T-helper 17 cell (primary cell): ENCODE measurements around the gene CCNK. TPM values are rescaled to one million over a fixed set of nuclear protein-coding genes. Genes with fewer than 3 reads are reported as not detected.

ENCODE experiments used
- ATAC-seq: fragments of 150-1000 bp; cut with Tn5 transposase; 2 replicates; pipeline ENCODE4 v1.10.0; 2021; ENCODE audit warnings: mild to moderate bottlenecking, moderate library complexity
- DNase-seq, 3 donors: peaks; one replicate each; pipeline versions ENCODE4 v3.0.0 to v3.0.0-alpha.2; 2020 to 2021
- H3K9me3 ChIP-seq: one replicate; pipeline ENCODE4 v1.7.0; 2013; ENCODE audit warnings: low read length, mild to moderate bottlenecking; ENCODE audit not compliant: control insufficient read depth, poor library complexity, severe bottlenecking
- H3K27ac Mint-ChIP-seq: one replicate; pipeline ENCODE4 v1.8.0; 2022; ENCODE audit warnings: mild to moderate bottlenecking, moderate library complexity, mixed read lengths
- H3K27me3 Mint-ChIP-seq: one replicate; pipeline ENCODE4 v1.8.0; 2022; ENCODE audit warnings: mixed read lengths
- H3K36me3 Mint-ChIP-seq: one replicate; pipeline ENCODE4 v1.8.0; 2022; ENCODE audit warnings: low read depth, mixed read lengths
- H3K4me1 Mint-ChIP-seq: one replicate; pipeline ENCODE4 v1.8.0; 2022; ENCODE audit warnings: mild to moderate bottlenecking, mixed read lengths
- H3K4me3 Mint-ChIP-seq: one replicate; pipeline ENCODE4 v1.8.0; 2022; ENCODE audit warnings: mild to moderate bottlenecking, moderate library complexity, mixed read lengths
- total RNA-seq, 4 donors: library from RNA in 2 of 4; stranded (reverse) in 2 of 4; gene quantifications; one replicate each; pipeline ENCODE4 v1.2.3 and lab custom pipeline; 2022 to 2026

The CCNK gene
- total RNA-seq, 2 donors from 2014 or later = 138 to 141 TPM

DNA sequence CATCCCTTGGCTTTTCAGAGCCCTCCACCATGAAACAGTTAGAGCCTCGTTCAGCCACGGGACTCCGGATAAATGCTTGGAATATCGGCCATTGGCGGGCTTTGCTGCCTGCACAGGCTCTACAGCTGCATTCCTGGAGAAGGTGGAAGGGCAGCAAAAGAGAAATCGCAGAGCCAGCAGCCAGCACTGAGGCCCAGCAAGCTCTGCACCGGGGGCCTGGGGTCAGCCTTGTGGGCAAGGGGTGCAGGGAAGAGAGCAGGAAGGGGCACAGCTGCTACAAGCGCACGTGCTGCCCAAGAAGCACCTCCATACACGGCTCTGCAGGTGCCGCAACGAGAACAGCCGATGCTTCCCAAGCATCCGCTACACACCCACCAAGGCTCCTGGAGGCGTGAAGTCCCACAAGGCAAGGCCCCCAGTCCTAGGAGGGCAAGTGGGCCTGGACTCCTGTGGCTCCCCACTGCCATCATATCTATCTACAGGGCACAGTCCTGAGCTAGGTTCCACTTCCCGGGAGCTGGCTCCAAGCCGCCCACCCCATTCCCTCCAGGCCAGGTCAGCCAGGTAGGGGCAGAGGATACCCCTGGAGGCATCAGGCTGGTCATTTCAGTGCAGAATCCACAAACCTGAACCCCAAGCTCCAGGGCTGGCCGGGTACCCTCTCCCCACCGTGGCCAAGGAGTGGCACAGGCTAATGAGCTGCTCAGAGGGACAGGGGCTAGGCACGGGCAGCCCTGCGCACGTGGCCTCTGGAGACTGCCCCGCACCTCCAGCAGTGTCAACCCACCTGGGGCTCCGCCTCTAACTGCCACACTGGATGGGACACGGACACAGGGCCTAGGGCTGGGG, 40.2 kb downstream of the CCNK start:
- no peaks in the 10 kb centered on the region for H3K27me3 Mint-ChIP-seq
- peaks cover 11% of the 10 kb centered on the region for H3K4me1 Mint-ChIP-seq
- no peak overlapping the region for H3K4me3 Mint-ChIP-seq
- H3K36me3 Mint-ChIP-seq = no peaks in the 10 kb centered on the region
- ATAC-seq = no peak
- DNase-seq = no peak
- peak overlapping the region; percentile 57 for H3K27ac Mint-ChIP-seq
- H3K9me3 ChIP-seq = no peaks in the 10 kb centered on the region

DNA sequence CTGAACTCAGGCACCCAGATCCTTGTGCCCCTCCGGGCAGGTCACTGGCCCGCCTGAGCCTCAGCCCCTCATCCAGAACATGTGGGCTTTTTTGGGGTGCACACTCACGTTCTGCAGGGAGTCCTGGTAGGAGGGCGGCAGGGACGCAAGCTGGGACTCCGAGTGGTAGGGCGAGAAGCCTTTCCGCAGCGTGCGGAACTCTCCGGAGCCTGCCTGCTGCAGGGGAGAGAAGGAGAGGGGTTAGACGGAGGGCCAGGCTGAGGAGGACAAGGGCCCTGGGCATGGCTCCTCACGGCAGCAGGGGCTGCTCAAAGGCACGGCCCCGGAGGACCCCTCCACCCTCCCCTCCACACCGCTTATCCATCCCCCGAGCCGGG, 40.8 kb downstream of the CCNK start:
- H3K9me3 ChIP-seq = no peaks in the 10 kb centered on the region
- DNase-seq (no peak), ATAC-seq (no peak)
- peaks cover 11% of the 10 kb centered on the region for H3K4me1 Mint-ChIP-seq
- no peak overlapping the region for H3K27ac Mint-ChIP-seq
- H3K4me3 Mint-ChIP-seq = no peak overlapping the region
- H3K27me3 Mint-ChIP-seq = no peaks in the 10 kb centered on the region
- no peaks in the 10 kb centered on the region for H3K36me3 Mint-ChIP-seq

DNA sequence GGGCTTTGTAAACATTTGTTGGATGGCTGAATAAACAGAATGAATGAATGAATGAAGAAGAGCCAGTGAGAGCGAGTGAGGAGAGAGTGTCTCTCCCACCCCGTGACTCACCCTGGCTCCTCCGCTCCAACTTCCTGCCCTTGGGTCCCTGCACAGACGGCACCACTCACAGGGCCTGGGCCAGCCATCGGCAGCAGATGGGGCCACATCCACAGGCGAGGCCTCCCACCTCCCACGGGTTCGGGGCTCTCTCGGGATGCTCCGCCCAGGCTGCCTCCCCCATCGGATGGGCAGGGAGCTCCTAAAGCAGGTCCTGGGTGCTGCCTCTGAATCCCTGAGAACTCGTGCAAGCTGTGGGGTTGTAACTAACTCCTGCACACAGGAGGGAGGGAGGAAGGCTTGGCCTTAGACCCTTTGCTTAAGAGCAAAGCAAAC, 41.3 kb downstream of the CCNK start:
- DNase-seq = no peak
- H3K4me3 Mint-ChIP-seq = no peak overlapping the region
- no peaks in the 10 kb centered on the region for H3K36me3 Mint-ChIP-seq
- no peaks in the 10 kb centered on the region for H3K9me3 ChIP-seq
- H3K27ac Mint-ChIP-seq = no peak overlapping the region
- peaks cover 11% of the 10 kb centered on the region for H3K4me1 Mint-ChIP-seq
- no peaks in the 10 kb centered on the region for H3K27me3 Mint-ChIP-seq
- ATAC-seq = no peak

DNA sequence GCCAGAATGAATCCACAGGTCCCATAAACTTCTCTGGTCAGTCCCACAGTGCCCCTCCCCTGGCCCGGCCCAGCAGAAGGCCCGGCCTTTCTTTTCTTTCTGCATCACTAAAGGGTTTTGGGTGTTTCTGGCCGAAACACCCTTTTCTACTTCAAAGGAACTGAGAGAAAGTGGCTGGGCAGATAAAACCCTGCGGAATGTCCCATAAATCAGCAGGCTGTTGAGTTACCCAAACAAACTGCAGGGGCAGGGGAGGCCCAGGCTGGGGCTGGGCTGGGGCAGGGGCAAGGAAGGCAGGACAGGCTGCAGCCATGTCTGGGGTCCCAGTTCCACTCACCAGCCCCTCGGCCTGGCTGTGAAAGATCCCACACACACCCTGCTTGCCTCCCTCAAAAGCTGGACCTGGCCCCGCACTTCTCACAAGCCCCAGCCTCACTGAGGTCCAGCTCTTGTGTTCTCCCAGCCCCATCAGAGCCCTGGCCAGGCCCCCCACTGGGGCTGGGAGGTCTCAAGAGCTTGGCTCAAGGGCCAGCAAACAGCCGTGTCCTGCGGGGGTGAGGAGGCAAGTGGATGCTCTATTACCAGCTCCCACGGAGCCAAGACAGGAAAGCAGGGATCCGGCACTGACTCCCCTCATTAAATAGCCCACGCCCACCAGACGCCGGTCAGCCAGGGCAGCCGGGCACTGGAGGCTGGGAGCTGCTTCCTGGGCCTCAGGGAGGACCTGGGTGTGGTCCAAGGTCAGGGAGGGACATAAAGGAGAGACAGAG, 41.9 kb downstream of the CCNK start:
- Mint-ChIP-seq H3K27me3 (no peaks in the 10 kb centered on the region), H3K27ac (no peak overlapping the region), H3K36me3 (no peaks in the 10 kb centered on the region), H3K4me3 (no peak overlapping the region), H3K4me1 (peaks cover 11% of the 10 kb centered on the region)
- ATAC-seq (no peak), DNase-seq (no peak)
- no peaks in the 10 kb centered on the region for H3K9me3 ChIP-seq

DNA sequence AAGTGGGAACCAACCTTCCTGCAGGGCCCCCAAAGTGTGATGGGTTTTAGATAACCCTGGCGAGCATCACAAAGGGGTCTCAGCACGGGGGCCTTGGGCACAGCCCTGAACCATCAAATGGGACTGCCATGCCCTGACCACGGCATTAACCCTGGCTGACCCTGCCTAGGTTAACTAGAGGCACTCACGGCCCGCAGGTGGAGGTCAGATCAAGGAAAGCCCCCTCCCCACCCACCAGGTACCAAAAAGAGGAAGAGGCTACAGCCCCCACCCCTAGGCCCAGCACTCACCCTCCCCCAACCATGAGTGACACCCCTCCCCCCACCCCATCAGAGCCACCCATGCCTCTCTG, 42.5 kb downstream of the CCNK start:
- H3K27me3 Mint-ChIP-seq = no peaks in the 10 kb centered on the region
- H3K36me3 Mint-ChIP-seq = no peaks in the 10 kb centered on the region
- ATAC-seq = no peak
- H3K9me3 ChIP-seq = no peaks in the 10 kb centered on the region
- peaks cover 11% of the 10 kb centered on the region for H3K4me1 Mint-ChIP-seq
- H3K27ac Mint-ChIP-seq = no peak overlapping the region
- no peak overlapping the region for H3K4me3 Mint-ChIP-seq
- no peak for DNase-seq

DNA sequence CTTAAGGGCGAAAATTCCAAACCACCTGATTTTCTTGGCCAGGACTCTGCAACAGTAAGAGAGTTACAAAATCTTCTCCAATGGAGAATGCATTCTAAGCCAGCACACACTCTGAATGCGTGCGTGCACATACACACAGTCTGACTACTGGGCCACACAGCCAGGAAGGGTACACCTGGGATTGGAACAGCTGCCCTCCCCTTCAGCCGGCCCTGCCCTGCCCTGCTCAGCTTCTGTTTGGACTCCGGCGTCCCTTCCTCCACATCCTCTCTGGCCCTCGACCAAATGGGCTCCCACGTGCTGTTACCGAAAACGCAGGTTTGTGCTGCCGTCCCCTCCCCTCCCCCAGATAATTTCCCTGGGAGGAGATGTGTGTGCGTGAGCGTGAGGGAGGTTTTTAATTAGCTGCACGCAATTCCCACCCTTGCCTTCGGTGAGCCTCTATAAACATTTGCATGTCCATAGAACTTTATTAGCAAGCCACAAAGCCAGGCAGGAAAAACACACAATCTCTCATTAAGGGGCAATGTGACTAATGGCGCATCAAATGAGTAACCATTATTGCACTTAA, 43.0 kb downstream of the CCNK start:
- no peak for DNase-seq
- Mint-ChIP-seq H3K4me3 (no peak overlapping the region), H3K27ac (no peak overlapping the region), H3K27me3 (no peaks in the 10 kb centered on the region), H3K4me1 (peaks cover 11% of the 10 kb centered on the region), H3K36me3 (no peaks in the 10 kb centered on the region)
- H3K9me3 ChIP-seq = no peaks in the 10 kb centered on the region
- no peak for ATAC-seq

DNA sequence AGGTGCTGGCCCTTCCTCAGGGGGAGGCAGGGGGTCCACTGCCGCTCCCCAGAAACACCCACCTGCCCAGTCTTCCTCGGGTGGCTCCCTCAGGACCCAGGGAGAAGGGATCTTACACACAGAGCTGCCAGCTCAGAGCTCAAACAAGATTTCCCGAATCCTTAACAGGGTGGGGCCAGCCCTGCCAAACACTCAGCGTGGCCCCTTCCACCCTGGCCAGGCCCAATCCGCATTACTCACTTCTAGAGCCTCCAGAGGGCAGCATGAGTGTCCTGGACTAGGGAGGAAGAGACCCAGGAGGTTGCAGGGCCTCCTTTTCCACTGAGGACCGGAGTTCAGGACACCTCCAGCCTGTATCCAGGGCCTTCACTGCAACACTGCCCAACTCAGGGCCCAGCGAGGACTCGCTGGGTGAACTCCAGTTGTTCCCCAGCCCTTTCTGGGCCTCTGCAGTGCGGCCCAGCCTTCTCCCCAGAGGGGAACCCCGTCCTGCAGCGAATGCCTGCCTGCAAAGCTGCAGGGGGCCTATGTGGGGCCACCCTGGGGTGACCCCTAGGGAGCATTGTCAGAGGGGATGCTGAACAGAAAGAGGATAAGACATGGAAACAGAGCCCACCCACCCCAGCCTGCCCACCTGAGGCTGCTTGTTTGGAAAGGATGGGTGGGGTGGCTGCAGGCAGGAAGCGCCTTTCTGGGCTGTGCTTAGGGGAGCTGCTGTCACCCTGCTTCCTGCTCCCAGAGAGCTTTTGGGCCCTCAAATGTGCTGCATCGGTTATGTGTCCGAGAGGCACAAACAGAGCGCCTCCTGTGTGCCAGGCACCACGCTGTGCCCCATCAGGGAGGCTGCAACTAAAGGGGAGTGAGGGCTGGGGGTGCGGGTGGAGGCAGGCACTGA, 43.8 kb downstream of the CCNK start:
- no peaks in the 10 kb centered on the region for H3K27me3 Mint-ChIP-seq
- H3K36me3 Mint-ChIP-seq = no peaks in the 10 kb centered on the region
- DNase-seq = no peak
- H3K27ac Mint-ChIP-seq = peak overlapping the region; percentile 77
- peaks cover 11% of the 10 kb centered on the region for H3K4me1 Mint-ChIP-seq
- no peaks in the 10 kb centered on the region for H3K9me3 ChIP-seq
- peak overlapping the region; percentile 67 for H3K4me3 Mint-ChIP-seq
- peak; percentile 60 for ATAC-seq

DNA sequence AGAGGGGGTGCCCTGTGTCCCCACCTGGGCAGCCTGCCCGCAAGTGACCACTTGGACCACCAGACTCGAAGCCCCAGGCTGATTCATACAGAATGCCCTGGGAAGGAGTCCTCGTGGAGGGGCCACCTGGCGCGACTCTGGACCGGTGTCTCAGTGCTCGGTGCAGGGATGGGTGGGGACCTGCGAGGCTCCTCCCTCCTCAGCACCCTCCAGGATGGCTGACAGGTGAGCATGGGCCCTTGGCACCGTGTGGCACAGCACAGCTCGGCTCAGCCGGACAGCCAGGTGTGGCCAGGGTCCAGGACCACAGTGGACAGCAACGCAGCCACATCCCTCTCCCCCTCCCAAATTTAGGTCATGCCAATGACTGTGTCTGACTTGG, 44.5 kb downstream of the CCNK start:
- Mint-ChIP-seq H3K27ac (no peak overlapping the region), H3K36me3 (no peaks in the 10 kb centered on the region), H3K27me3 (no peaks in the 10 kb centered on the region), H3K4me1 (peaks cover 11% of the 10 kb centered on the region), H3K4me3 (peak overlapping the region; percentile 67)
- DNase-seq = no peak
- no peak for ATAC-seq
- no peaks in the 10 kb centered on the region for H3K9me3 ChIP-seq

DNA sequence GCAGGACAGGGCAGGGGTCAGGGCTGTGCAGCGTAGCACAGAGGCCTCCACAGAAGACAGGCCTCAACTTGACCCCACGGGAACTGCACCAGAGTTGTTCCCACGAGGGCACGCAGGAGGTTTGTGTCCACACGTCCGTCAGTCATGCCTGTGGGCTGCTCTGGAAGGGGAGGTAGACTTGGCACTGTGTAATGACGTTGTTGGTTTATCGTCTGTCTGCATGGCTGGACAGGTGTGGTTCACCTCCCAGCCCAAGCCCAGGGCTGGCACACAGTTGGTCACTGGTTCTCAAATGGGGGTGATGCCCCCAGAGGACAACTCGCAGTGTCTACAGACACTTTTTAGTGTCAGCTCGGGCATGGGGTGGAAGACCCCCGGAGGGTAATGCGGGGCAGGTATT, 45.8 kb downstream of the CCNK start:
- H3K4me3 Mint-ChIP-seq = no peak overlapping the region
- no peak for ATAC-seq
- H3K27ac Mint-ChIP-seq = peak overlapping the region; percentile 2

DNA sequence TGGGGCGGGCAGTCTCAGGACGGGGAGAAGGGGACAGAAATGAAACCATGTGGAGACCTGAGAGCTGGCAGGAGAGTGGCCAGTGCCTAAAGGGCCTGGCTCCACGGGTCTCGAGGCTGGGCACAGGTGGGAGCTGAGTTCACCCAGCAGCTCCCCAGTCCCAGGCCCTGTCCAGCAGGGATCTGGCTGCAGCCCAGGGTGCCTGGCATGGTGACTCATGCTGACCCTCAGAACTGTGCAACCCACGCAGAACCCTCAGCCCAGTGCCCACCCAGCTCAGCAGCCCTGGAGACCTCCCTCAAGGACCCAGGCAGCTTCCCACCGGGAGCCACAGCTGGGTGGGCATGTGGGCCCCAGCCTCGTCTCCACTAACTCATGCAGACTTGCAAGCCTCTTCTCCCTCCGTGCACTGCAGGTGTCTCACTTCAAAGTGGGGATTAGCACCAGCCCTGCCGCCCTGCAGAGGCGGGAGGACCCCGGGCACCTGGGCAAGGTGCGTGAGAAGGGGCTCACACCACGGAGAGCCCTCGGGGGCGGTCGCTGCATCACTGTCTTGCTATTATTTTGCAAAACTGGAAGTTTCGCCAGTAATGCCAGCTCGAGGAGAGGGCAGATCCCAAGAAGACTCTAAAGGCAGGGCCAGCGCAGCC, 46.3 kb downstream of the CCNK start:
- Mint-ChIP-seq H3K27ac (peak overlapping the region; percentile 2), H3K36me3 (no peaks in the 10 kb centered on the region), H3K4me1 (peaks cover 9% of the 10 kb centered on the region), H3K4me3 (no peak overlapping the region), H3K27me3 (no peaks in the 10 kb centered on the region)
- DNase-seq = no peak
- no peak for ATAC-seq
- no peaks in the 10 kb centered on the region for H3K9me3 ChIP-seq

More for the DNA sequence above, 45.8 kb downstream of the CCNK start:
- no peak for DNase-seq
- Mint-ChIP-seq H3K36me3 (no peaks in the 10 kb centered on the region), H3K27me3 (no peaks in the 10 kb centered on the region), H3K4me1 (peaks cover 9% of the 10 kb centered on the region)
- no peaks in the 10 kb centered on the region for H3K9me3 ChIP-seq

DNA sequence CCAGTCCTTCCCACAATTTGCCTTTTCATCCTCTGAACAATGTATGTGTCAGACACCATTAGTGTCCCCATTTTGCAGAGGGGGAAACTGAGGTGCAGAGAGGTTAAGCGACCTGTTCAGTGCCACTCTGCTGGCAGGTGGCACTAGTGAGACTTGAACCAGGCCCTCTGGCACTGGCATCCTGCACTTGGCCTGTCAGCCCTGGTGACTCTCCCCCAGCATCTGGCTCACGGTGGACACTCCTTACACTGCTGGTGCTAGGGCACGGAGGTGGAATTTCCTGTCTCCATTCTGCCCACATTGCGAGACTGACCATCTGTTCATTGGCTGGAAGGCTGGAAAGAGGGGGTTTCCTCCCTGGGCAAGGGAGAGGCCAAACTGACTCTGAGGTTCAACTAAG, 48.7 kb downstream of the CCNK start:
- no peak overlapping the region for H3K4me3 Mint-ChIP-seq
- H3K36me3 Mint-ChIP-seq = no peaks in the 10 kb centered on the region
- peaks cover 5% of the 10 kb centered on the region for H3K4me1 Mint-ChIP-seq
- ATAC-seq (no peak), DNase-seq (no peak)
- no peak overlapping the region for H3K27ac Mint-ChIP-seq
- H3K9me3 ChIP-seq = no peaks in the 10 kb centered on the region
- no peaks in the 10 kb centered on the region for H3K27me3 Mint-ChIP-seq

DNA sequence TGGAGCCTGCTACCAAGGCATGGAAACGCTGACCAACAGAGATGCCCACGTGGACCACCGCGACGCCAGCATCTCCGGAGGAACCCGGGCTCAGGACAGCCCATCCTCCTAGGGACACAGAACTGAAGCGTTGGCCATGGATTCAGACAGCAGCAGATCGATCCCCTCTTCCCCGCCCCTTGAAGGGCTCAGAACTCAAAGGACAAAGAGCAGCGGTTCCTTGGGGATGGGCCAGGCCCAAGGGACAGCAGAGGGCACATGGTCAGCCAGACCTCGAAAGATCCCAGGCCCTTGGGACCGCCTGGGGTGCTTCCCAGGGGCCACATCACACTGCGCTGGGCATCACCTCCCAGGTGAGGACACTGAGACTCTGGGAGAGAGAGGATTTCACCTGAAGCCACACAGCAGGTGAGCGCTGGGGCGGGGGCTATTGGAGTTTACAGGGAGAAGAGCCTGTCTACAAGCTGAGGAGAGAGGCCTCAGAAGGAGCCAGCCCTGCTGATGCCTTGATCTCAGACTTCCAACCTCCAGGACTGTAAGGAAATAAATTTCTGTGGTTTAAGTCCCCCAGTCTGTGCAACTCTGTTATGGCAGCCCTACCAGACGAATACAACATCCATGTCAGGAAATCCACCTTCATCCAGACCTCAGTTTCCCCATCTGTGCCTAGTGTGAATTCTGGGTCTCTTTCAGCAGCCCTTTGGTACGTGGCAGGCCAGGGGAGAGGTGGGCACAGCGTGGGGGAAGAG, 49.4 kb downstream of the CCNK start:
- H3K4me3 Mint-ChIP-seq = no peak overlapping the region
- H3K27me3 Mint-ChIP-seq = no peaks in the 10 kb centered on the region
- no peak overlapping the region for H3K27ac Mint-ChIP-seq
- H3K4me1 Mint-ChIP-seq = no peaks in the 10 kb centered on the region
- DNase-seq (no peak), ATAC-seq (no peak)
- H3K36me3 Mint-ChIP-seq = no peaks in the 10 kb centered on the region
- no peaks in the 10 kb centered on the region for H3K9me3 ChIP-seq
